Suprapubic skin (tissue), 4 donors: Measurements from ENCODE around the gene SLC35F2.

Experiments
- CTCF ChIP-seq, 2 donors: fragments of 200-600 bp in 1 of 2; fragments of 450-650 bp in 1 of 2; sonication (generic) in 1 of 2; IDR thresholded peaks; one replicate each; pipeline ENCODE4 v1.5.1; 2016 to 2019; ENCODE audit warnings: antibody characterized with exemption in 2 of 2, mild to moderate bottlenecking in 1 of 2, moderate library complexity in 1 of 2
- EP300 ChIP-seq: sonication (generic); formaldehyde crosslinking; IDR thresholded peaks from one replicate; pipeline ENCODE4 v1.6.1; 2017; ENCODE audit warnings: antibody characterized with exemption
- POLR2A ChIP-seq, 2 donors: fragments of 450-650 bp; IDR thresholded peaks; one replicate each; pipeline ENCODE4 v1.6.1; 2017; ENCODE audit warnings: antibody characterized with exemption in 2 of 2, mild to moderate bottlenecking in 2 of 2, moderate library complexity in 2 of 2
- POLR2AphosphoS5 ChIP-seq, 3 donors: sonication (generic); formaldehyde crosslinking; IDR thresholded peaks; one replicate each; pipeline ENCODE4 v1.6.1; 2017; ENCODE audit warnings: antibody characterized with exemption in 3 of 3

- TF ChIP-seq CTCF (IDR thresholded peaks at IDR 0.05) (no peak), POLR2AphosphoS5 (IDR thresholded peaks at IDR 0.05) (no peak), POLR2A (IDR thresholded peaks at IDR 0.05) (no peak), EP300 (no peak)
These were observed 100.9 kb downstream of the SLC35F2 start for GRCh38 chr11:107757661-107758060.
